SIG-M5 treated with dmso at 0.1 percent for 504 hours (cell line): ENCODE data around the gene RBM15B.
"Not testable (repeated sequence)": the region's sequence is repeated elsewhere in the genome, so short reads cannot be mapped to it uniquely, and the experiment has no call there.

Source experiments
- DNase-seq: peaks from one replicate; lab custom pipeline; 2025; ENCODE audit not compliant: unreplicated experiment; lab: John Stamatoyannopoulos, UW

Gene RBM15B

GRCh38 chr3:51391075-51391565, at the start of gene RBM15B:
Gene RBM15B (plus strand): TSS chr3:51391285. CDS start chr3:51391400, 115 bp downstream.
- peak; percentile 94 for DNase-seq

- DNase-seq: no peak
Measured at GRCh38 chr3:51343918-51344687, 47.0 kb upstream of the RBM15B start.

- no peak for DNase-seq
Measured at GRCh38 chr3:51350751-51351150, 40.3 kb upstream of the RBM15B start.

GRCh38 chr3:51353131-51353530, 38.0 kb upstream of the RBM15B start:
- no peak for DNase-seq

- no peak for DNase-seq
Measured at GRCh38 chr3:51353691-51354090, 37.4 kb upstream of the RBM15B start.

- no peak for DNase-seq
Measured at GRCh38 chr3:51354172-51354571, 36.9 kb upstream of the RBM15B start.

GRCh38 chr3:51354731-51355615, 36.1 kb upstream of the RBM15B start:
- DNase-seq: no peak

- DNase-seq: no peak
Measured at GRCh38 chr3:51355891-51356578, 35.0 kb upstream of the RBM15B start.

GRCh38 chr3:51357856-51358255, 33.2 kb upstream of the RBM15B start:
- no peak for DNase-seq

GRCh38 chr3:51358981-51359380, 32.1 kb upstream of the RBM15B start:
- no peak for DNase-seq

GRCh38 chr3:51360806-51361205, 30.3 kb upstream of the RBM15B start:
- DNase-seq: no peak

- DNase-seq: no peak
Measured at GRCh38 chr3:51361746-51362145, 29.3 kb upstream of the RBM15B start.

GRCh38 chr3:51362476-51362875, 28.6 kb upstream of the RBM15B start:
- DNase-seq: no peak

GRCh38 chr3:51368276-51368675, 22.8 kb upstream of the RBM15B start:
- not testable (repeated sequence) for DNase-seq

GRCh38 chr3:51371943-51372557, 19.0 kb upstream of the RBM15B start:
- peak; percentile 64 for DNase-seq

- no peak for DNase-seq
Measured at GRCh38 chr3:51373658-51374421, 17.2 kb upstream of the RBM15B start.

GRCh38 chr3:51374456-51374855, 16.6 kb upstream of the RBM15B start:
- no peak for DNase-seq

- DNase-seq: no peak
Measured at GRCh38 chr3:51375136-51375535, 15.9 kb upstream of the RBM15B start.

- DNase-seq: no peak
Measured at GRCh38 chr3:51375571-51375970, 15.5 kb upstream of the RBM15B start.

GRCh38 chr3:51378065-51378464, 13.0 kb upstream of the RBM15B start:
- no peak for DNase-seq
